AG04449 (cell line): ENCODE results near the gene RBM33.

Experiments used
- CTCF ChIA-PET: fragments of 350-600 bp; formaldehyde crosslinking; extraction: SDS; loops from one replicate; lab custom pipeline; 2021; ENCODE audit warnings: antibody characterized with exemption; lab: Yijun Ruan, JAX
- POLR2A ChIA-PET: fragments of 400-600, 350-600 bp; formaldehyde crosslinking; extraction: SDS; loops from one replicate; lab custom pipeline; 2020; ENCODE audit warnings: antibody characterized with exemption, inconsistent platforms; lab: Yijun Ruan, JAX
- DNase-seq: peaks from one replicate; pipeline ENCODE4 v3.0.0-alpha.2; 2010; ENCODE audit warnings: low read depth, low spot score
- H3K4me3 ChIP-seq: 2 replicates; pipeline ENCODE4 v1.5.1; 2011; ENCODE audit warnings: low read depth, mild to moderate bottlenecking, control low read depth, low read length
- TF ChIP-seq, protein P1 (sequence below): IDR thresholded peaks from one replicate; pipeline ENCODE4 v1.5.1; 2011; ENCODE audit warnings: mild to moderate bottlenecking, moderate library complexity, low read length, control low read depth, inconsistent platforms; ENCODE audit not compliant: insufficient read depth; ENCODE audit errors: missing control alignments

RBM33 gene

DNA sequence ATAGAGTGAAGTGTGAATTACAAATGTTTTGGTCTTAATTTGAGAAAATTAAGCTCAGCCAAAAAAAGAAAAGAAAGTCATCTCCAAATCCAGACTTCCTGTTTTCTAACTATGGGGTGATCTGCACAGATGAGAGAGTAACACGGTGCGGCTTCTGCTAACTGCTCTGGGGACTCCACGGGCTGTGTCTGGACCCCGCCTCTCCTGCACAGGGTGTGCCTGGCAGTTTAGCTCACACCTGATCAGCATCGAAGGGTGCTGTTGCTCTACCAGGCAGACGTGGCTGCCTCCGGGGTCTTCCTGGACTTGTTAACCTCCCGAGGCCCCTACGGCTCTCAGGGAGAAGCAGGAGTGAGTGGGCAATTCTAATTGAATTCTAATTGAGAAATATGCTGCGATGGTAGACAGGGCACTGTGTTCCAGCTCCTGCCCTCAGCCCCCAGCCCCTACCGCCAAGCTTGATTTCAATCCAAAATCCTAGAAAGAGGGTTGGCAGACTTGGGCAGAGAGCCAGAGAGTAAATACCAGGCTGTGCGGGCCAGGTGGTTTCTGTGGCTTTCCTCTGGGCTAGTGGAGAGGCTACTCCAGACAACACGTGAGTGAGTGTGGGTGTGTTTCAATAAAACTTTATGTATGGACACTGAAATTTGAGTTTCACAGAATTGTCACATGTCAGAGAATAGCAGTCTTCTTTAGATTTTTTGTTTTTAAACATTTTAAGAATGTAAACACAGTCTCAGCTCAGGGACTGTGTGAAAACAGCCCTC lies 154.4 kb downstream of the RBM33 start:
- TF ChIP-seq, protein P1, sequence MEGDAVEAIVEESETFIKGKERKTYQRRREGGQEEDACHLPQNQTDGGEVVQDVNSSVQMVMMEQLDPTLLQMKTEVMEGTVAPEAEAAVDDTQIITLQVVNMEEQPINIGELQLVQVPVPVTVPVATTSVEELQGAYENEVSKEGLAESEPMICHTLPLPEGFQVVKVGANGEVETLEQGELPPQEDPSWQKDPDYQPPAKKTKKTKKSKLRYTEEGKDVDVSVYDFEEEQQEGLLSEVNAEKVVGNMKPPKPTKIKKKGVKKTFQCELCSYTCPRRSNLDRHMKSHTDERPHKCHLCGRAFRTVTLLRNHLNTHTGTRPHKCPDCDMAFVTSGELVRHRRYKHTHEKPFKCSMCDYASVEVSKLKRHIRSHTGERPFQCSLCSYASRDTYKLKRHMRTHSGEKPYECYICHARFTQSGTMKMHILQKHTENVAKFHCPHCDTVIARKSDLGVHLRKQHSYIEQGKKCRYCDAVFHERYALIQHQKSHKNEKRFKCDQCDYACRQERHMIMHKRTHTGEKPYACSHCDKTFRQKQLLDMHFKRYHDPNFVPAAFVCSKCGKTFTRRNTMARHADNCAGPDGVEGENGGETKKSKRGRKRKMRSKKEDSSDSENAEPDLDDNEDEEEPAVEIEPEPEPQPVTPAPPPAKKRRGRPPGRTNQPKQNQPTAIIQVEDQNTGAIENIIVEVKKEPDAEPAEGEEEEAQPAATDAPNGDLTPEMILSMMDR: no peak
- no peak overlapping the region for H3K4me3 ChIP-seq
- no peak for DNase-seq
- CTCF ChIA-PET: interaction anchor here (0.7 to 6.3 kb wide), 13 partner anchors 9 to 1150 kb away, joined by 3 to 73 read pairs (median 5); partner anchors contain the start of gene NOM1
- POLR2A ChIA-PET: interaction anchor here (0.6 kb wide), 1 partner anchor 1483 kb away, joined by 3 read pairs; no protein-coding TSS in a partner anchor

DNA sequence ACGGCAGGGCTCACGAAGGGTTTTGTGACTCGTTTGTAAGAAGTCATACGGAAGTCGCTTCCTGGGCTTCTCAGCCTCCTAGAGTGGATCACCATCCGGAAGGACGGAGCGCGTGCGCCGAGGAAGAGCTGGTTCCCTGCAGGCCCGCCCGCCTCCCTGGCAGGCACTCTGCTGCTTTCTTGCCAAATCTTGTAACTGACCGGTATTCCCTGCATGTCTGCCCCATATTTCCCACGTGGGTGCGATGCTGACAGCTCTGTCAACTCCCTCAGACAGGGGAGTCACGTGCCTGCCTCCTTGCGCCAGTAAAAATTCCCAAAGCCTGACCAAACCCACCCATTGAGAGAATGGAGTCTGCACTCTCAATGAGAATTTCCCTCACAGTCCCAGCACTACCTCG lies 155.1 kb downstream of the RBM33 start:
- no peak overlapping the region for H3K4me3 ChIP-seq
- no peak for DNase-seq
- TF ChIP-seq, protein P1: no peak
- ChIA-PET POLR2A (no interaction called here), CTCF (interaction anchor here (0.7 to 6.3 kb wide), 9 partner anchors 9 to 1149 kb away, joined by 3 to 73 read pairs (median 5); partner anchors contain the start of gene NOM1)

DNA sequence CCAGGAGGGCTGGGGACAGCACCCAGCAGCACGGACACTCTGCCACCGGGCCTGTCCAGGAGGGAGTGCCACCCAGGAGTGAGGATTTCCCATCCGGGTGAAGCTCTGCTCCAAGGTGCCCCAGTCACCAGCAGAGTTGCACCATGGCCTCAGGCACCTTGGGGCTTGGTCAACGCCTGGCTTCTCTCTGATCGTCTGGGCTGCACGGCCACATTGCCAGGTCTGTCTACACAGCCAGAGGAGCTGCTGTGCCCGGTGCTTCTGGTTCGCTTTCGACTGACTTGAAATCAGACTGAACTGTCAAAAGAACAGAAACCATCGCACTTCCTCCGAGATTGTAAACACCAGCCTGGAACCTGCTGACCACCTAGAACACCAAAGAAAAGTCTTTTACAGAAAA lies 155.8 kb downstream of the RBM33 start:
- no peak for DNase-seq
- no peak overlapping the region for H3K4me3 ChIP-seq
- POLR2A ChIA-PET: no interaction called here
- TF ChIP-seq, protein P1: no peak
- CTCF ChIA-PET: interaction anchor here (1.6 to 1.9 kb wide), 2 partner anchors 872 to 1017 kb away, joined by 6 to 10 read pairs; no protein-coding TSS in a partner anchor

DNA sequence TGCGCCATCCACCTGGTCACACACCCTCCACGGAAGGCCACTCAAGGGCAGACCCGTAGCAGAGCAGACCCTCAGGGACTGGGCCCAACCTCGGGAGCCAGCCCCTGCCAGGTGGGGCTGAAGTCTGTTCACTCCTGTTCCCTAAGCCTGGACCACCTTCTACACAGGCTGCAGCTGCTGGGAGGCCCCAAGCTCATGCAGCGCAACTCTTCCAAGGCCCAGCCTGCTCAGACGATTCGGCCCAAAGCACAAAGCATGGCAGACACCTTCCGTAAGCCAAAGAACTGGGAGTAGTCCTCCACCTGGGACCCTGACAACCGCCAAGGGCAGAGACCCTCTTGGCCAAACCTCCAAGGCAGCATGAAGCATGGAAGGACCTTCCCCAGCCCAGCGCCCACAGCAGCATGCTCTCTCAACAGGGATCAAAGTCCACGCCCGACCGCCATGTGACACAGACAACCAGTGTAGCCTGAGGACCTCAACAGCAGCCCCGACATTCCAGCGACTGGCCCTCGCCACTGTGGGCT lies 156.3 kb downstream of the RBM33 start:
- DNase-seq: no peak
- ChIA-PET POLR2A (no interaction called here), CTCF (interaction anchor here (1.4 to 1.9 kb wide), 2 partner anchors 963 to 1017 kb away, joined by 5 to 10 read pairs; no protein-coding TSS in a partner anchor)
- TF ChIP-seq, protein P1: no peak
- H3K4me3 ChIP-seq: no peak overlapping the region

DNA sequence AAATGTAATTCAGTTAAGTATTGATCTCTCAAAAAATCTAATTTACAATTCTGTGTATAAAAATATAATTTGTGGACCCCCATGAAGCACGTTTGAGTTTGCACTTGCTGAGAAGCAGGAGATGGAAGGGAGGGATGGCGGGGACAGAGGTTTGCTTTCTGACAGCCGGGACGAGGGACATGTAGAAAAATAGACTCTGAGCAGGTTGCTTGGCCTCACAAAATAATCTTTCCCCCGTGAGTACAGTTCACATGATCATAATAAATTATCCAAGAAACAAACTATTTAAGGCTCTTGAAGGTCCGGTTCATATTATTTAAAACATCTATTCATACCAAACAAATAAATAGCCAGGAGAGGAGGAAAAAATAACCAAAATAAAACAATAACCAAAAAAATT lies 157.8 kb downstream of the RBM33 start:
- ChIA-PET POLR2A (no interaction called here), CTCF (no interaction called here)
- DNase-seq: no peak
- TF ChIP-seq, protein P1: no peak
- no peak overlapping the region for H3K4me3 ChIP-seq

DNA sequence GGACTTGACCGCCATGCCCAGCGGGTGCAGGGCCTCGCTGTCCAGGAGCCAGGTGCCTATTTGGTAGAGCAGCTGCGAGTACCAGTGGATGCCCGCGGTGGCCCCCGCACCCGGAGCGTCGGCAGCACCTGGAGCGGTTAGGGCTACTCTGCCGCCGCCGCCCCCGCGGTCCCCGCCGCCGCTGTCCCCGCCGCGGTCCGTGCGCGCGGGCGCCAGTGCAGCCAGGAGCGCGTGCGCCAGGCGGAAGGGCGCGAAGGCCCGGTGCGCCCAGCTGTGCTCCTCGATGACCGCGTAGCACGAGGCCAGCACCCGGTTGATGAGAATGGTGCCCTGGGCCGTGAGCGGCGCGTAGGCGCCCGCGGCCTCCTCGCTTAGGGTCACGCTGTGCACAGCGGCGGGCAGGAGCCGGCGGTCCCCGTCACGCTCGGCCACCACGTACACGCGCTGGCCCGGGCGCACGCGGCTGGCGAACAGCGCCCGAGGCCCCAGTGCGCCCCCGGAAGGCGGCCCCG lies 158.5 kb downstream of the RBM33 start:
- DNase-seq: no peak
- CTCF ChIA-PET: no interaction called here
- no peak overlapping the region for H3K4me3 ChIP-seq
- TF ChIP-seq, protein P1: no peak
- POLR2A ChIA-PET: no interaction called here
